Neural crest cell (in vitro differentiated cells): ENCODE data around the gene SLC39A2. TPM values are rescaled to one million over a fixed set of nuclear protein-coding genes. Genes with fewer than 3 reads are reported as not detected.
"Not testable (repeated sequence)": the region's sequence is repeated elsewhere in the genome, so short reads cannot be mapped to it uniquely, and the experiment has no call there.

ENCODE experiments used
- DNase-seq: peaks from one replicate; pipeline ENCODE4 v3.0.0; 2021; ENCODE audit warnings: low read depth, mixed read lengths, low spot score
- H3K27ac Mint-ChIP-seq: one replicate; pipeline ENCODE4 v1.8.0; 2021; ENCODE audit warnings: mild to moderate bottlenecking, mixed read lengths; ENCODE audit not compliant: unreplicated experiment
- H3K27me3 Mint-ChIP-seq: 2 replicates; pipeline ENCODE4 v1.8.0; 2021; ENCODE audit warnings: low read depth, mild to moderate bottlenecking, mixed read lengths
- H3K36me3 Mint-ChIP-seq: 2 replicates; pipeline ENCODE4 v1.8.0; 2021; ENCODE audit warnings: low read depth, mild to moderate bottlenecking, mixed read lengths
- H3K4me1 Mint-ChIP-seq: 2 replicates; pipeline ENCODE4 v1.8.0; 2021; ENCODE audit warnings: mixed read lengths
- H3K4me3 Mint-ChIP-seq: one replicate; pipeline ENCODE4 v1.8.0; 2021; ENCODE audit warnings: mild to moderate bottlenecking, mixed read lengths
- H3K9me3 Mint-ChIP-seq: 2 replicates; pipeline ENCODE4 v1.8.0; 2021; ENCODE audit warnings: mixed read lengths
- CTCF ChIP-seq: fragments of 200-600 bp; sonication (generic); conservative IDR thresholded peaks from 2 replicates; pipeline ENCODE4 v1.5.0; 2021; ENCODE audit warnings: antibody characterized with exemption, mild to moderate bottlenecking
- total RNA-seq: library from RNA; stranded (reverse); gene quantifications from 2 replicates; pipeline ENCODE4 v1.2.1, GENCODE V29; 2021

SLC39A2 gene
- total RNA-seq, 1 donor from 2014 or later: 0.37 TPM

DNA sequence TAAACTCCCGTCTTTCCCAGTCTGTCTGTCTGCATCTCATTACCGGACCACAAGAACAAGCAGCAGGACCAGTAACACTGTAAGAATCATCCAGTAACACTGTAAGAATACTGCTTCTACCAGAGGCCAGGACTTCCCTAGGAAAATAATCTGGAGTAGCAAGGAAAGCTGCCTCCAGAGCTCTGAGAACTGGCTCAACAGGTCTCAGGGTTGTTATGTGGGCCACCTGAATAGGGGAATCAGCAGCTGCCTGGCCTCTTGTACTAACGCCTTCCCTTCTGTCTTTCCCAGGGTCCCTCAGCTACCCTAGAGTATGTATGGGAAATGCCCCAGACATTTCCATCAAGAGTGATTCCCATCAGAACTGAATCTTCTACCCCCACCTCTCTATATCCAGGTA, 954 bp upstream of the SLC39A2 start:
- H3K27ac Mint-ChIP-seq: no peak overlapping the region
- no peak for TF ChIP-seq CTCF
- no peaks in the 10 kb centered on the region for H3K9me3 Mint-ChIP-seq
- no peak for DNase-seq
- no peaks in the 10 kb centered on the region for H3K4me1 Mint-ChIP-seq
- peaks cover 10% of the 10 kb centered on the region for H3K36me3 Mint-ChIP-seq
- H3K27me3 Mint-ChIP-seq: no peaks in the 10 kb centered on the region
- H3K4me3 Mint-ChIP-seq: no peak overlapping the region

DNA sequence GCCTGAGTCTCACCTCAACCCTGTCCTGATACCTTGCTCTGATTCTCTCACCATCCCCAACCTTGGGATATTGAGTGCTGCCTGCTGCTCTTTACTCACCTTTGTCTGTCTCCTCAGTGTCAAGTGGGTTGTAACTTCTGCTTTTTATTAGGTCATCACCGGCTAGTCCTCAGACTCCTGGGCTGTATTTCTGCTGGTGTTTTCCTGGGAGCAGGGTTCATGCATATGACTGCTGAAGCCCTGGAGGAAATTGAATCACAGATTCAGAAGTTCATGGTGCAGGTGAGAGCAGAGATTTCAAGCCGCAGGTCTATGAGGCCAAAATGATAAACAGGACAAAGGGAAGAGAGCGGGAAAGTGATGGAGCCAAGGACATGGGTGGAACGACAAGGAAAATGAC, 498 bp downstream of the SLC39A2 start:
- H3K36me3 Mint-ChIP-seq: peaks cover 4% of the 10 kb centered on the region
- no peak for DNase-seq
- H3K4me1 Mint-ChIP-seq: peaks cover 4% of the 10 kb centered on the region
- H3K9me3 Mint-ChIP-seq: no peaks in the 10 kb centered on the region
- H3K27ac Mint-ChIP-seq: peak overlapping the region; percentile 19
- no peaks in the 10 kb centered on the region for H3K27me3 Mint-ChIP-seq
- TF ChIP-seq CTCF: no peak
- no peak overlapping the region for H3K4me3 Mint-ChIP-seq

GRCh38 chr14:21001218-21001617, 2.1 kb downstream of the SLC39A2 start:
- Mint-ChIP-seq H3K27me3 (no peaks in the 10 kb centered on the region), H3K27ac (no peak overlapping the region), H3K4me3 (no peak overlapping the region), H3K9me3 (no peaks in the 10 kb centered on the region), H3K36me3 (no peaks in the 10 kb centered on the region), H3K4me1 (peaks cover 4% of the 10 kb centered on the region)
- TF ChIP-seq CTCF: no peak
- DNase-seq: no peak

DNA sequence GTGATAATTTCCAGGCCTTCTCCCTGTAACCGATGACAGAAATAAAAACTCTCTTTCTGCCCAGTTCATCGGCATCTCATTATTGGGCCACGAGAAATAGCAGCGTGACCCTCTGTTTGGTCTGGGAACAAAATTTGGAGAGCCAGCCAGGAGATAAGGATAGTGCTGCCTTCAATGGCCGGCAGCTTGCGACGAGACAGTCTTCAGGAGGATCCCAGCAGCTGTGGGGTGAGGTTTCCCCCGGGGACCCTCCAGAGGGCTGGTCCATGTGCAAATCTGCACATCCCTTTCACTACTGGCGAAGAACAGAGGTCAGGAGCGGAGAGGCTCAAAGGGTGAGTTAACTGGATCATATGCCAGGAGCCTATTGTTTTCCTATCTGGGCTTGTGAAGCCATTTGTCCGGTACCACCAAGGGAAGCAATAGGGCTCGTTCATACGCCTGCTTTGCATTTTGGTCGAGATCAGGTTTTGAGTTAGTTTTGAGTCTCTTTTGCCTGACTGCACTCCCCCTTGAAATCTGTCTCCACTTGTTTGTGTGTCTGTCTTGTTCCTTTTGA, 4.8 kb downstream of the SLC39A2 start:
- Mint-ChIP-seq H3K36me3 (no peaks in the 10 kb centered on the region), H3K4me1 (peaks cover 4% of the 10 kb centered on the region), H3K9me3 (no peaks in the 10 kb centered on the region), H3K27ac (peak overlapping the region; percentile 72), H3K4me3 (no peak overlapping the region), H3K27me3 (no peaks in the 10 kb centered on the region)
- no peak for DNase-seq
- TF ChIP-seq CTCF: no peak

GRCh38 chr14:21009721-21010120, 10.6 kb downstream of the SLC39A2 start:
- H3K27ac Mint-ChIP-seq, DNase-seq, H3K9me3 Mint-ChIP-seq, H3K36me3 Mint-ChIP-seq, H3K4me3 Mint-ChIP-seq: not testable (repeated sequence)
- Mint-ChIP-seq H3K27me3 (peaks cover 23% of the 10 kb centered on the region), H3K4me1 (peaks cover 11% of the 10 kb centered on the region)

- H3K27me3 Mint-ChIP-seq: peaks cover 25% of the 10 kb centered on the region
- H3K36me3 Mint-ChIP-seq: no peaks in the 10 kb centered on the region
- no peak overlapping the region for H3K27ac Mint-ChIP-seq
- no peak for TF ChIP-seq CTCF
- no peak overlapping the region for H3K4me3 Mint-ChIP-seq
- peaks cover 13% of the 10 kb centered on the region for H3K4me1 Mint-ChIP-seq
- DNase-seq: no peak
- H3K9me3 Mint-ChIP-seq: no peaks in the 10 kb centered on the region
Observed at GRCh38 chr14:21011136-21011535, 12.0 kb downstream of the SLC39A2 start.
